Gastrocnemius medialis (tissue), 4 donors: ENCODE measurements around the gene LURAP1L.

ENCODE experiments used
- POLR2A ChIP-seq, 2 donors: fragments of 450-650 bp; IDR thresholded peaks; one replicate each; pipeline ENCODE4 v1.6.1; 2017; ENCODE audit warnings: antibody characterized with exemption in 2 of 2, mild to moderate bottlenecking in 2 of 2, moderate library complexity in 2 of 2
- TF ChIP-seq, protein P1 (sequence below), 5 experiments: fragments of 450-650 bp in 3 of 5; fragments of 200-600 bp in 2 of 5; sonication (generic) in 2 of 5; IDR thresholded peaks in 4 of 5; conservative IDR thresholded peaks in 1 of 5; 1 replicate in 4 of 5; 2 replicates in 1 of 5; pipeline ENCODE4 v1.5.1; 2016 to 2019; ENCODE audit warnings: antibody characterized with exemption in 5 of 5, mild to moderate bottlenecking in 3 of 5, moderate library complexity in 3 of 5

DNA sequence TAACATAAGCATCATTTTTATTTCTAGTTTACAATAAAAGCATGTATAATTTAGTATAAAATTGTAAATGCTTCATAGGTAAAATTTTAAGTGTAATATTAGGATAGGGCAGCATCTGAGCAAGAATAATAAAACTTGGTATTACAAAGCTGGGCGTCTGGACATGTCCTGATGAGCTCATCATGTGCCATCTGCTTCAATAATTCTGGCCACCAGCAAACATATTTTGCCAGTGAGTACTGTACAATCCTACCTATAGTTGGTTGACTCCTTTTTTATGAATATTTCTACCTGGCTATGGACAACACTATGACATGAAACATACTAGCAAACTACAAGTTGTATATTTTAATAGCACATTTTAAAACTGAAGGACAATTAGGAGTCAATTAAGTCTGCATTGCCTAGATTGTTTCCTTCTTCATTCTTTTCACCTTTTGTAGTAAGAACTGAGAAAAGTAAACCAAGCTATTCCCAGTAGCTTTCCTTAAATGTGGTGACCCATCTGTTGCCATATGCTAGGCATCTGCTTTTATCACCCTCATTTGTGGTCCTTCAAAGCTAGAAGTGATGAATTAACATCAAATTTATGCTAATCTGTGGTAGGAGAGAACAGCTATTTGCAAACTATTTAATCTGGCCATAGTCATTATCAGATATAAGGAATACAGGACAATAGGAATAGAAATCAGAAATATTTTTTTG, 23.4 kb downstream of the LURAP1L start:
- TF ChIP-seq, protein P1, sequence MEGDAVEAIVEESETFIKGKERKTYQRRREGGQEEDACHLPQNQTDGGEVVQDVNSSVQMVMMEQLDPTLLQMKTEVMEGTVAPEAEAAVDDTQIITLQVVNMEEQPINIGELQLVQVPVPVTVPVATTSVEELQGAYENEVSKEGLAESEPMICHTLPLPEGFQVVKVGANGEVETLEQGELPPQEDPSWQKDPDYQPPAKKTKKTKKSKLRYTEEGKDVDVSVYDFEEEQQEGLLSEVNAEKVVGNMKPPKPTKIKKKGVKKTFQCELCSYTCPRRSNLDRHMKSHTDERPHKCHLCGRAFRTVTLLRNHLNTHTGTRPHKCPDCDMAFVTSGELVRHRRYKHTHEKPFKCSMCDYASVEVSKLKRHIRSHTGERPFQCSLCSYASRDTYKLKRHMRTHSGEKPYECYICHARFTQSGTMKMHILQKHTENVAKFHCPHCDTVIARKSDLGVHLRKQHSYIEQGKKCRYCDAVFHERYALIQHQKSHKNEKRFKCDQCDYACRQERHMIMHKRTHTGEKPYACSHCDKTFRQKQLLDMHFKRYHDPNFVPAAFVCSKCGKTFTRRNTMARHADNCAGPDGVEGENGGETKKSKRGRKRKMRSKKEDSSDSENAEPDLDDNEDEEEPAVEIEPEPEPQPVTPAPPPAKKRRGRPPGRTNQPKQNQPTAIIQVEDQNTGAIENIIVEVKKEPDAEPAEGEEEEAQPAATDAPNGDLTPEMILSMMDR (IDR thresholded peaks at IDR 0.05 in 4 of 5, conservative IDR thresholded peaks at IDR 0.05 in 1 of 5), result no peak
- no peak for TF ChIP-seq POLR2A (IDR thresholded peaks at IDR 0.05)
